Ascending aorta (tissue), 2 donors: ENCODE measurements around the gene METTL15. TPM values are rescaled to one million over a fixed set of nuclear protein-coding genes. Genes with fewer than 3 reads are reported as not detected.
"Not testable (repeated sequence)": the region's sequence is repeated elsewhere in the genome, so short reads cannot be mapped to it uniquely, and the experiment has no call there.

Experiments used
- DNase-seq, 2 donors: peaks; one replicate each; pipeline ENCODE4 v3.0.0-alpha.2; 2019; ENCODE audit warnings: low spot score in 2 of 2
- H3K27ac ChIP-seq, 2 donors: fragments of 200-600 bp; sonication (generic); one replicate each; pipeline ENCODE4 v1.5.1; 2016 to 2017; ENCODE audit warnings: mild to moderate bottlenecking in 1 of 2
- H3K27me3 ChIP-seq: fragments of 200-600 bp; sonication (generic); one replicate; pipeline ENCODE4 v1.5.1; 2017
- H3K36me3 ChIP-seq, 2 donors: fragments of 200-600 bp; sonication (generic); one replicate each; pipeline ENCODE4 v1.5.1; 2016
- H3K4me1 ChIP-seq, 2 donors: fragments of 200-600 bp; sonication (generic); one replicate each; pipeline ENCODE4 v1.5.1; 2016 to 2017; ENCODE audit warnings: mild to moderate bottlenecking in 1 of 2
- H3K4me3 ChIP-seq, 2 donors: fragments of 200-600 bp; sonication (generic); one replicate each; pipeline ENCODE4 v1.5.1; 2016 to 2017; ENCODE audit warnings: mild to moderate bottlenecking in 1 of 2
- H3K9me3 ChIP-seq, 2 donors: fragments of 200-600 bp; sonication (generic); one replicate each; pipeline ENCODE4 v1.5.1; 2016
- intact Hi-C: fragments of 100-400 bp; cut with DNase I; formaldehyde crosslinking; loops from one replicate; pipeline ENCODE4 v1.15.1; 2023
- total RNA-seq: library from RNA; depleted of rRNA; stranded (reverse); fragments of >200 nt; gene quantifications from one replicate; pipeline ENCODE4 v1.1.0, GENCODE V29; 2016
- TF ChIP-seq, protein P1 (sequence below), 3 experiments: fragments of 200-600 bp in 2 of 3; fragments of 450-650 bp in 1 of 3; sonication (generic) in 2 of 3; IDR thresholded peaks; one replicate each; pipeline ENCODE4 v1.5.1; 2016 to 2019; ENCODE audit warnings: antibody characterized with exemption in 3 of 3, mild to moderate bottlenecking in 1 of 3, moderate library complexity in 1 of 3

Gene METTL15
- total RNA-seq, 1 donor from 2014 or later: 0.32 TPM

DNA sequence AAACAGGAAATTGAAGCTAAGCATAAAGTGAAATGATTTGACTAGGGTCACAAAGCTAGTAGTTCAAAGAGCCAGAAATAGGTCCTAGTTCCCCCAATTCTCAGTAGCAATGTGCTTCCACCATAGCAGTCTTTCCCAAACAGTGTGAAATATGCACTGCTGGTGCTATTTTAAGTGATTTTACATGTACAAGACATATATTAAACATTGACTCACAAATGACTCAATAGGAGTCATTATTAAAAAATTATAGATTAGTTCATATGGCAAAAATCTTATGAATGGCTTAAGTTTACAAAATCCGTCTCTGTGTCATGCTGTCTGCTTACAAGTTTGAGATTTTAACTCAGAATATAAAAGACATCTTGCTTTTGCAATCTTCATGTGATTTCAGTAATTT lies 21.6 kb upstream of the METTL15 start:
- H3K36me3 ChIP-seq: no peaks in the 10 kb centered on the region
- no peak overlapping the region for H3K27ac ChIP-seq
- no peaks in the 10 kb centered on the region for H3K4me1 ChIP-seq
- TF ChIP-seq, protein P1, sequence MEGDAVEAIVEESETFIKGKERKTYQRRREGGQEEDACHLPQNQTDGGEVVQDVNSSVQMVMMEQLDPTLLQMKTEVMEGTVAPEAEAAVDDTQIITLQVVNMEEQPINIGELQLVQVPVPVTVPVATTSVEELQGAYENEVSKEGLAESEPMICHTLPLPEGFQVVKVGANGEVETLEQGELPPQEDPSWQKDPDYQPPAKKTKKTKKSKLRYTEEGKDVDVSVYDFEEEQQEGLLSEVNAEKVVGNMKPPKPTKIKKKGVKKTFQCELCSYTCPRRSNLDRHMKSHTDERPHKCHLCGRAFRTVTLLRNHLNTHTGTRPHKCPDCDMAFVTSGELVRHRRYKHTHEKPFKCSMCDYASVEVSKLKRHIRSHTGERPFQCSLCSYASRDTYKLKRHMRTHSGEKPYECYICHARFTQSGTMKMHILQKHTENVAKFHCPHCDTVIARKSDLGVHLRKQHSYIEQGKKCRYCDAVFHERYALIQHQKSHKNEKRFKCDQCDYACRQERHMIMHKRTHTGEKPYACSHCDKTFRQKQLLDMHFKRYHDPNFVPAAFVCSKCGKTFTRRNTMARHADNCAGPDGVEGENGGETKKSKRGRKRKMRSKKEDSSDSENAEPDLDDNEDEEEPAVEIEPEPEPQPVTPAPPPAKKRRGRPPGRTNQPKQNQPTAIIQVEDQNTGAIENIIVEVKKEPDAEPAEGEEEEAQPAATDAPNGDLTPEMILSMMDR (IDR thresholded peaks at IDR 0.05): no peak
- no peaks in the 10 kb centered on the region for H3K9me3 ChIP-seq
- H3K27me3 ChIP-seq: no peaks in the 10 kb centered on the region
- intact Hi-C loops: no loop called here
- DNase-seq: no peak
- no peak overlapping the region for H3K4me3 ChIP-seq

DNA sequence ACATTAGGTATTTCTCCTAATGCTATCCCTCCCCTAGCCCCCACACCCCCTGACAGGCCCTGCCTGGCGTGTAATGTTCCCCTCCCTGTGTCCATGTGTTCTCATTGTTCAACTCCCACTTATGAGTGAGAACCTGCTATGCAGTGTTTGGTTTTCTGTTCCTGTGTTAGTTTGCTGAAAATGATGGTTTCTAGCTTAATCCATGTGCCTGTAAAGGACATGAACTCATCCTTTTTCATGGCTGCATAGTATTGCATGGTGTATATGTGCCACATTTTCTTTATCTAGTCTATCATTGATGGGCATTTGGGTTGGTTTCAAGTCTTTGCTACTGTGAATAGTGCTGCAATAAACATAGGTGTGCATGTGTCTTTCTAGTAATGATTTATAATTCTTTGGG lies 21.0 kb upstream of the METTL15 start:
- DNase-seq, H3K36me3 ChIP-seq, H3K9me3 ChIP-seq, H3K4me3 ChIP-seq, H3K4me1 ChIP-seq, H3K27ac ChIP-seq, intact Hi-C loops, H3K27me3 ChIP-seq: not testable (repeated sequence)

DNA sequence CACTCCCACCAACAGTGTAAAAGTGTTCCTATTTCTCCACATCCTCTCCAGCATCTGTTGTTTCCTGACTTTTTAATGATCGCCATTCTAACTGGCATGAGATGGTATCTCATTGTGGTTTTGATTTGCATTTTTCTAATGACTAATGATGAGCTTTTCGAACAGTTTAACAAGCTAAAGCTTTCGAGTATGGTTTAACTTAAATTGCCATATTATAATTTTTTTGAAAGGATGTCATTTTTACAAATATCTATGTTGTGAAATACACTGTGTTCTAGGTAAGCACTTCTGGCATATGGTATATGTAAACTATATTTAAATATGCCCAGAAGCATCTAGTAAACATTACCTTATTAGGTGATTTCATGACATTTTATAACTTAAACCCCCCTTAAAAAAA lies 20.5 kb upstream of the METTL15 start:
- H3K4me3 ChIP-seq, H3K36me3 ChIP-seq, H3K4me1 ChIP-seq, H3K27ac ChIP-seq, H3K9me3 ChIP-seq, intact Hi-C loops, DNase-seq, H3K27me3 ChIP-seq: not testable (repeated sequence)

DNA sequence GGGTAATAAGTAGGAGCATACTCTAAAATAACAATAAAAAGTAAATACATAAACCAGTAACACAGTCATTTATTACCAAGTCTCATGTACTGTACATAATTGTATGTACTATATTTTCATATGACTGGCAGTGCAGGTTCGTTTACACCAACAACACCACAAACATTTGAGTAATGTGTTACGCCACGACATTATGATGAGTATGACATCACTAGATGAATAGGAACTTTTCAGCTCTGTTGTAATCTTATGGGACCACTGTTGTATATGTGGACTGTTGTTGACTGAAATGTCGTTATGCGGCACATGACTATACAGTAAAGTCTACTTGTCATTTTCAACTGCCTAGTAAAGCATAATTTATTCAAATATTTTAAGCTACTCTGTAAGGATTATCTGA lies 18.8 kb upstream of the METTL15 start:
- no peak for DNase-seq
- H3K4me3 ChIP-seq: no peak overlapping the region
- H3K27ac ChIP-seq: no peak overlapping the region
- H3K36me3 ChIP-seq: no peaks in the 10 kb centered on the region
- TF ChIP-seq, protein P1 (IDR thresholded peaks at IDR 0.05): no peak
- H3K4me1 ChIP-seq: no peaks in the 10 kb centered on the region
- H3K27me3 ChIP-seq: no peaks in the 10 kb centered on the region
- intact Hi-C loops: no loop called here
- H3K9me3 ChIP-seq: no peaks in the 10 kb centered on the region

DNA sequence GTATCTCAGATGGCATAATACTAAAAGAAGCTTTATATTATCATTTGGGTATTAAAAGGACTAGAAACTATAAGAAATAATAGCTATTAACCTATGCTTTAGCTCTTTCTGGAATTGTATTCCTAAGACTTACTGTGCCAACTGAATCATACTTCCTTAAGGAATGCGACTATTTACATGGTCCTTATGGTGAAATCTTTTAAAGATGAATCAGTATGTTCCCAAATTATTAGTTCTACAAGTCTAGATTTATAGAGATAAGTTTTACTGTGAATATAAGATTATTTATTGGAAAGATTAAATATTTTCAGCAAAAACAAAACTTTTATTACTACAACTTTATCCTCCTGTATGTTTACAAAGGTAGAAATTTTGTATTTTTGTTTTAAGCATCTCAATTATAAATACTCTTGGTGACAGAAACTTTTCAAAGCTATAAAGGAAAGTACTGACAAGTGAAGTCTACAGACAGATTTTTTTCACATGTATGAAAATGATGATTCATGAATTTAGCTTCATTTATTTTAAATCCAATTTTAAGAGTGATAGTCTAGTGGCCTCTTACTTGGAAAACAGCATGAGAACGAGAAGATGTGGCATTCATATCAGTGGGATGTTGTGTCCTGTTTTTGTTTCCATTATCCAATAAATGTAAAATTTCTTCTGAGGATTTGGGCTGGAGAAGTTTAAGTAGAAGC lies 18.0 kb upstream of the METTL15 start:
- no peak overlapping the region for H3K27ac ChIP-seq
- no peaks in the 10 kb centered on the region for H3K4me1 ChIP-seq
- H3K4me3 ChIP-seq: no peak overlapping the region
- intact Hi-C loops: no loop called here
- H3K9me3 ChIP-seq: no peaks in the 10 kb centered on the region
- no peaks in the 10 kb centered on the region for H3K27me3 ChIP-seq
- no peak for DNase-seq
- TF ChIP-seq, protein P1 (IDR thresholded peaks at IDR 0.05): no peak
- H3K36me3 ChIP-seq: no peaks in the 10 kb centered on the region

DNA sequence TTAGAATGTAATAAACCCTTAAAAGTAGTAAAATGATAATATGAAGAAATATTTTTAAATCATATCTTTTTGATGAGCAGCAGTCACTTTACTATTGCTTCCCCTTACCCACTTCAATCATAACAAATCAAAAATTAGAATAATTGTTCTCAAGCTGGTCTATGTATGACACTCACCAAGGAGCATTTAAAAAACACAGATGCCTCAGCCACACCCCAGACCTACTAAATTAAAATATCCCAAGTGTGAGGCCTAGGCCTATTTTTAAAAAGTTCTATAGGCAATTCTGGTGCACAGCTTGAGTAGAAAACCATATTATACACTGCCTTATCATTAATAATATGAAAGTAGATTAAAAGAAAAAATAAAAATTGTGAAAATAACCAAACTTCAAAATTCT lies 15.4 kb upstream of the METTL15 start:
- intact Hi-C loops: no loop called here
- TF ChIP-seq, protein P1 (IDR thresholded peaks at IDR 0.05): no peak
- Histone ChIP-seq H3K4me3 (no peak overlapping the region), H3K4me1 (no peaks in the 10 kb centered on the region), H3K9me3 (no peaks in the 10 kb centered on the region), H3K27ac (no peak overlapping the region), H3K36me3 (no peaks in the 10 kb centered on the region), H3K27me3 (no peaks in the 10 kb centered on the region)
- no peak for DNase-seq

DNA sequence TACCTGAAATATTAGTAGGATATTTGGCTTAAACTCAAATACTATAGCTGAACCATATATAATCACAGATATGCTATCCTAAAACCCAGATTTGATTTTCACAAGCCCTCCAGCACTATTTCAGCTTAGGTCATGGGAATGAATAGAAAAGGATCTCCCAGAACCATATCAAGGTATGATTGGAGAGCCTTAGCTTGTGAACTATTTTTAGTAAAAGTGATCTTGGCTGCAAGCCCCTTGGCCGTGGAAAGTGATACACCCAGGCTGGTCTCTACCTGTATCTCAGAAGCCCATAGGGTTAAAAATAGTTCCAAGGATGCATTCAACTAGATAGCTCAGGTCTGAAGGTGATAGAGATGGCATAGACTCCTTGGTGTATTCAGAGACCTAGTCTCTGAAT lies 9.9 kb upstream of the METTL15 start:
- DNase-seq: no peak
- H3K9me3 ChIP-seq: no peaks in the 10 kb centered on the region
- H3K27ac ChIP-seq: no peak overlapping the region
- H3K4me1 ChIP-seq: no peaks in the 10 kb centered on the region
- intact Hi-C loops: no loop called here
- no peaks in the 10 kb centered on the region for H3K27me3 ChIP-seq
- TF ChIP-seq, protein P1 (IDR thresholded peaks at IDR 0.05): no peak
- no peak overlapping the region for H3K4me3 ChIP-seq
- H3K36me3 ChIP-seq: no peaks in the 10 kb centered on the region
